ENCODE data around the gene SULF2.

- no peak for TF ChIP-seq CTCF (IDR thresholded peaks at IDR 0.05)
- TF ChIP-seq POLR2A (IDR thresholded peaks at IDR 0.05): no peak
These were observed 35.9 kb downstream of the SULF2 start for GRCh38 chr20:47749339-47749738.

Measured in body of pancreas (tissue), 4 donors.